SK-N-SH (cell line): ENCODE data around the gene GNG5. TPM values are rescaled to one million over a fixed set of nuclear protein-coding genes. Genes with fewer than 3 reads are reported as not detected.
A peak's percentile ranks its signal among the peaks of the same experiment; 100 is the strongest.

Experiments
- CTCF ChIA-PET: fragments of 300-600, 350-600 bp; formaldehyde crosslinking; extraction: SDS; loops from one replicate; lab custom pipeline; 2021; lab: Yijun Ruan, JAX
- POLR2A ChIA-PET: fragments of 350-600 bp; sonication (Branson Sonifier 250); formaldehyde crosslinking; extraction: SDS; loops from one replicate; lab custom pipeline; 2020; ENCODE audit warnings: antibody characterized with exemption, inconsistent platforms; lab: Yijun Ruan, JAX
- DNase-seq: peaks from one replicate; pipeline ENCODE4 v3.0.0; 2012
- H2AFZ ChIP-seq: fragments of 200-600 bp; sonication (generic); 2 replicates; pipeline ENCODE4 v1.8.1; 2016; ENCODE audit warnings: antibody characterized with exemption, mild to moderate bottlenecking, low read depth
- H3F3A ChIP-seq: fragments of 200-600 bp; sonication (generic); replicated peaks from 2 replicates; pipeline ENCODE3; 2016; ENCODE audit warnings: antibody characterized with exemption, mild to moderate bottlenecking; ENCODE audit not compliant: insufficient read depth
- H3K27ac ChIP-seq, 2 experiments: fragments of 200-500 bp in 1 of 2; fragments of 200-600 bp in 1 of 2; sonication (Bioruptor generic) in 1 of 2; sonication (generic), shearing (Covaris generic) in 1 of 2; 2 replicates each; pipeline versions ENCODE4 v1.5.1 to v1.6.1; 2014 to 2016; ENCODE audit warnings: low read depth in 2 of 2, inconsistent platforms in 1 of 2, low read length in 1 of 2, mild to moderate bottlenecking in 1 of 2, mixed read lengths in 1 of 2
- H3K27me3 ChIP-seq: fragments of 200-600 bp; sonication (generic), shearing (Covaris generic); 2 replicates; pipeline ENCODE4 v1.6.1; 2016; ENCODE audit warnings: mixed run types; ENCODE audit not compliant: insufficient read depth
- H3K36me3 ChIP-seq, 2 experiments: fragments of 200-500 bp in 1 of 2; fragments of 200-600 bp in 1 of 2; sonication (Bioruptor generic) in 1 of 2; sonication (generic) in 1 of 2; replicated peaks in 1 of 2; 2 replicates each; pipeline versions ENCODE3 to v1.5.1; 2014 to 2016; ENCODE audit warnings: low read length in 1 of 2, mild to moderate bottlenecking in 1 of 2; ENCODE audit not compliant: insufficient read depth in 2 of 2, control insufficient read depth in 1 of 2
- H3K4me1 ChIP-seq, 2 experiments: fragments of 200-500 bp in 1 of 2; fragments of 200-600 bp in 1 of 2; sonication (Bioruptor generic) in 1 of 2; sonication (generic), shearing (Covaris generic) in 1 of 2; 2 replicates each; pipeline versions ENCODE4 v1.5.1 to v1.6.1; 2014 to 2016; ENCODE audit warnings: low read depth in 1 of 2, low read length in 1 of 2, mixed run types in 1 of 2; ENCODE audit not compliant: insufficient read depth in 2 of 2, control insufficient read depth in 1 of 2
- H3K4me2 ChIP-seq: fragments of 200-600 bp; sonication (generic), shearing (Covaris generic); 2 replicates; pipeline ENCODE4 v1.6.1; 2017; ENCODE audit warnings: mixed run types
- H3K4me3 ChIP-seq, 2 experiments: fragments of 200-500 bp in 1 of 2; fragments of 200-600 bp in 1 of 2; sonication (Bioruptor generic) in 1 of 2; sonication (generic), shearing (Covaris generic) in 1 of 2; 2 replicates each; pipeline versions ENCODE4 v1.5.1 to v1.8.1; 2014 to 2016; ENCODE audit warnings: low read depth in 2 of 2, inconsistent platforms in 1 of 2, low read length in 1 of 2, mild to moderate bottlenecking in 1 of 2, mixed read lengths in 1 of 2, moderate library complexity in 1 of 2
- H3K79me2 ChIP-seq: fragments of 200-600 bp; sonication (generic); 2 replicates; pipeline ENCODE4 v1.8.1; 2017; ENCODE audit warnings: mild to moderate bottlenecking; ENCODE audit not compliant: insufficient read depth
- H3K9ac ChIP-seq: fragments of 200-600 bp; sonication (generic); 2 replicates; pipeline ENCODE4 v1.6.1; 2017; ENCODE audit warnings: mixed run types
- H3K9me2 ChIP-seq: fragments of 200-600 bp; sonication (generic); 2 replicates; pipeline ENCODE4 v1.6.1; 2017; ENCODE audit warnings: mixed run types
- H3K9me3 ChIP-seq: fragments of 200-600 bp; sonication (generic); 2 replicates; pipeline ENCODE4 v1.6.1; 2017; ENCODE audit warnings: mixed run types, mild to moderate bottlenecking, moderate library complexity
- H4K20me1 ChIP-seq: fragments of 200-600 bp; sonication (generic); 2 replicates; pipeline ENCODE4 v1.6.1; 2017; ENCODE audit warnings: mild to moderate bottlenecking, mixed run types; ENCODE audit not compliant: insufficient read depth
- CHD2 ChIP-seq: fragments of 150-350 bp; IDR thresholded peaks from 2 replicates; pipeline ENCODE4 v1.6.1; 2018; ENCODE audit warnings: low read length; ENCODE audit not compliant: partially characterized antibody
- CTCF ChIP-seq: fragments of 200-600 bp; sonication (generic); IDR thresholded peaks from 2 replicates; pipeline ENCODE4 v1.6.1; 2017; ENCODE audit warnings: antibody characterized with exemption, mild to moderate bottlenecking, moderate library complexity
- ELF1 ChIP-seq: IDR thresholded peaks from 2 replicates; pipeline ENCODE4 v1.4.0; 2012
- EZH2phosphoT487 ChIP-seq: fragments of 200-600 bp; sonication (generic); IDR thresholded peaks from 2 replicates; pipeline ENCODE4 v1.6.1; 2017; ENCODE audit warnings: low read depth, mixed run types, mild to moderate bottlenecking, antibody characterized with exemption, moderate library complexity, borderline replicate concordance
- IRF3 ChIP-seq: fragments of 150-350 bp; IDR thresholded peaks from 2 replicates; pipeline ENCODE4 v1.6.1; 2016; ENCODE audit warnings: mild to moderate bottlenecking, low read depth, low read length
- MEF2A ChIP-seq: IDR thresholded peaks from 2 replicates; pipeline ENCODE4 v1.4.0; 2012; ENCODE audit warnings: low read depth, borderline replicate concordance
- MXI1 ChIP-seq: IDR thresholded peaks from 2 replicates; pipeline ENCODE4 v1.6.1; 2012; ENCODE audit warnings: mild to moderate bottlenecking, low read depth, low read length, improper control_type of control experiment
- RAD21 ChIP-seq: IDR thresholded peaks from 2 replicates; pipeline ENCODE4 v1.6.1; 2012; ENCODE audit warnings: mild to moderate bottlenecking, low read length
- REST ChIP-seq: IDR thresholded peaks from 2 replicates; pipeline ENCODE4 v1.6.1; 2012; ENCODE audit warnings: mild to moderate bottlenecking, low read depth, low read length, moderate library complexity
- RXRA ChIP-seq: IDR thresholded peaks from 2 replicates; pipeline ENCODE4 v1.4.0; 2012; ENCODE audit warnings: low read depth, mild to moderate bottlenecking, borderline replicate concordance
- TCF12 ChIP-seq: IDR thresholded peaks from 2 replicates; pipeline ENCODE4 v1.4.0; 2012
- WGBS: methylation state at CpG from one replicate; pipeline ENCODE4 v1.1.6; 2017; ENCODE audit warnings: low lambda C conversion rate; 5-methylcytosine and 5-hydroxymethylcytosine counted together
- polyA plus RNA-seq, 3 experiments: library from polyadenylated mRNA; depleted of rRNA; stranded (reverse); fragments of >200 nt; gene quantifications; 2 replicates each; pipeline ENCODE4 v1.2.3, GENCODE V29; 2012

The GNG5 gene
- polyA plus RNA-seq, 1 of the 3 experiments (the other 2 are of a cell fraction), result 104 TPM

DNA sequence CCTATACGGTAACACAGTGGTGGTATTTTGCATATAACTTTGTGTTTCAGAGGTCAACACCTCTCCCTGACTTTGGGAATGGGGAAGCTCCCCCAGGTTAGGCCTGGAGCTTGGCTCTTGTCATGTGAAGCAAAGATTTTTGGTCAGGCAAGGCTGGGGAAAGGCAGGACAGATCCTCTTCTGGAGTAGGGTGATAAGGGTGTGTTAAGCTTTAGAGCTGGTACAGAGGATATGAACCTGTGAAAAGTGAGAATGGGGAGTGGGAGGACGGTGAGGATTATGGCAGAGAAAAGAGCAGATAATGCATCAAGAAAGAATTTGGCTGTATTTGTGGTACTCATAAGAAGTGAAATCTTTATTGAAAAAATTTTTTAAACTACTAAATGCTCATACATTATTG lies 25.1 kb downstream of the GNG5 start:
- Histone ChIP-seq H3K4me1 (peaks cover 4 to 10% of the 10 kb centered on the region in 2 experiments; a peak in 3 of 4 replicates), H3K4me2 (peak overlapping the region; percentile 89; the same call in 1 of the 2 replicates), H3K9ac (no peak overlapping the region), H2AFZ (no peak overlapping the region), H3K9me3 (no peaks in the 10 kb centered on the region), H3K79me2 (peaks cover 62% of the 10 kb centered on the region), H3K27ac (no peak overlapping the region), H3F3A (peaks cover 4% of the 10 kb centered on the region), H3K9me2 (no peaks in the 10 kb centered on the region), H4K20me1 (no peaks in the 10 kb centered on the region), H3K36me3 (peaks cover 35 to 49% of the 10 kb centered on the region in 2 experiments), H3K27me3 (no peaks in the 10 kb centered on the region), H3K4me3 (no peak overlapping the region)
- TF ChIP-seq TCF12, result no peak
- no peak for TF ChIP-seq RXRA
- TF ChIP-seq ELF1, result no peak
- no peak for TF ChIP-seq CTCF
- no peak for DNase-seq
- ChIA-PET CTCF (interaction anchor here (0.7 to 1.6 kb wide), 4 partner anchors 17 to 354 kb away, joined by 3 to 5 read pairs (median 3); no protein-coding TSS in a partner anchor), POLR2A (interaction anchor here (1.9 kb wide), 1 partner anchor 24 kb away, joined by 6 read pairs; no protein-coding TSS in a partner anchor)
- WGBS, result 91% methylated on average over 2 of the region's 2 CpGs

DNA sequence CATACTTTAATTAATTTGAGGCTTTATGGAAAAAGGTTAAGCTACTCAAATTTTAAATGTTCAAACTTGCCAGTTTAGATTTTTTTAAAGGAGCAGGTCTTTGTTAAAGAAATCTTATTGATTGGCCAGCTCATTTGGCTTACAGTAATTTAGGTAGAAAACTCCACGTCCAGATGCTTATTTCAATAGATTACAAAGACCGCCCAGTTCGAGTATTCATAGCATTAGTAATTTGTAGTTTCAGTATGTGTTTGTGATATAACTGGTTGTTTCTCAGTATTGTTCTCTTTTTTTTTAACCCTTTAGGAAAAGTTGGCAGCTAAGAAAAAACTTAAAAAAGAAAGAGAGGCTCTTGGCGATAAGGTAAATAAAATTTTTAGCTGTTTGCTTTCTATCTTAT lies 25.7 kb downstream of the GNG5 start:
- Histone ChIP-seq H3F3A (peaks cover 4% of the 10 kb centered on the region), H3K27me3 (no peaks in the 10 kb centered on the region), H3K79me2 (peaks cover 56% of the 10 kb centered on the region), H3K9me2 (no peaks in the 10 kb centered on the region), H3K4me3 (peak overlapping the region; percentile 92 to 99; a peak in 3 of 4 replicates), H2AFZ (no peak overlapping the region), H4K20me1 (no peaks in the 10 kb centered on the region), H3K9me3 (no peaks in the 10 kb centered on the region), H3K4me2 (peak overlapping the region; percentile 89), H3K36me3 (peaks cover 30 to 44% of the 10 kb centered on the region in 2 experiments), H3K4me1 (peaks cover 4 to 10% of the 10 kb centered on the region in 2 experiments; a peak in 3 of 4 replicates), H3K9ac (peak overlapping the region; percentile 87; the same call in 1 of the 2 replicates), H3K27ac (no peak overlapping the region)
- WGBS, result 67% methylated on average over 4 of the region's 4 CpGs
- TF ChIP-seq MEF2A, result no peak
- no peak for TF ChIP-seq MXI1
- no peak for TF ChIP-seq CHD2
- TF ChIP-seq EZH2phosphoT487, result no peak
- TF ChIP-seq TCF12, result no peak
- no peak for TF ChIP-seq RXRA
- TF ChIP-seq RAD21, result no peak
- no peak for TF ChIP-seq IRF3
- TF ChIP-seq REST, result no peak
- DNase-seq, result no peak
- ChIA-PET POLR2A (interaction anchor here (1.9 kb wide), 1 partner anchor 25 kb away, joined by 6 read pairs; no protein-coding TSS in a partner anchor), CTCF (interaction anchor here (0.7 to 1.8 kb wide), 8 partner anchors 12 to 353 kb away, joined by 3 to 7 read pairs (median 3); no protein-coding TSS in a partner anchor)
